BJ (cell line): Measurements from ENCODE around the gene PPP1CB. TPM values are rescaled to one million over a fixed set of nuclear protein-coding genes. Genes with fewer than 3 reads are reported as not detected.
A peak's percentile ranks its signal among the peaks of the same experiment; 100 is the strongest.

ENCODE experiments used
- CTCF ChIA-PET: fragments of 350-600 bp; formaldehyde crosslinking; extraction: SDS; loops from one replicate; lab custom pipeline; 2021; ENCODE audit warnings: antibody characterized with exemption, inconsistent platforms; lab: Yijun Ruan, JAX
- POLR2A ChIA-PET: fragments of 300-600 bp; sonication (Branson Sonifier 250); formaldehyde crosslinking; extraction: SDS; loops from one replicate; lab custom pipeline; 2021; ENCODE audit warnings: antibody characterized with exemption; lab: Charles Lee
- DNase-seq: peaks from one replicate; pipeline ENCODE4 v3.0.0-alpha.2; 2011; ENCODE audit warnings: low read depth
- H3K27me3 ChIP-seq: 2 replicates; pipeline ENCODE4 v1.6.0; 2011; ENCODE audit warnings: low read length; ENCODE audit not compliant: control insufficient read depth, insufficient read depth
- H3K36me3 ChIP-seq: 2 replicates; pipeline ENCODE4 v1.5.1; 2011; ENCODE audit warnings: low read length; ENCODE audit not compliant: control insufficient read depth, insufficient read depth
- H3K4me3 ChIP-seq: 2 replicates; pipeline ENCODE4 v1.5.1; 2011; ENCODE audit warnings: low read depth, mild to moderate bottlenecking, control low read depth, low read length
- CTCF ChIP-seq: IDR thresholded peaks from 2 replicates; pipeline ENCODE4 v1.5.1; 2011; ENCODE audit warnings: low read depth, mild to moderate bottlenecking, control low read depth, inconsistent platforms, low read length, moderate library complexity; ENCODE audit not compliant: insufficient read depth
- polyA plus RNA-seq: library from polyadenylated mRNA; depleted of rRNA; stranded (reverse); fragments of >200 nt; gene quantifications from 2 replicates; pipeline ENCODE4 v1.2.3, GENCODE V29; 2011

PPP1CB gene
- polyA plus RNA-seq, 1 experiment: 45.2 TPM

- Histone ChIP-seq H3K27me3 (no peaks in the 10 kb centered on the region), H3K4me3 (no peak overlapping the region), H3K36me3 (no peaks in the 10 kb centered on the region)
- ChIA-PET CTCF (interaction anchor here (1.1 kb wide), 1 partner anchor 13 kb away, joined by 3 read pairs; no protein-coding TSS in a partner anchor), POLR2A (no interaction called here)
- peak; percentile 76 for DNase-seq
- no peak for TF ChIP-seq CTCF
Measured at GRCh38 chr2:28716265-28716865, 35.3 kb upstream of the PPP1CB start.

DNA sequence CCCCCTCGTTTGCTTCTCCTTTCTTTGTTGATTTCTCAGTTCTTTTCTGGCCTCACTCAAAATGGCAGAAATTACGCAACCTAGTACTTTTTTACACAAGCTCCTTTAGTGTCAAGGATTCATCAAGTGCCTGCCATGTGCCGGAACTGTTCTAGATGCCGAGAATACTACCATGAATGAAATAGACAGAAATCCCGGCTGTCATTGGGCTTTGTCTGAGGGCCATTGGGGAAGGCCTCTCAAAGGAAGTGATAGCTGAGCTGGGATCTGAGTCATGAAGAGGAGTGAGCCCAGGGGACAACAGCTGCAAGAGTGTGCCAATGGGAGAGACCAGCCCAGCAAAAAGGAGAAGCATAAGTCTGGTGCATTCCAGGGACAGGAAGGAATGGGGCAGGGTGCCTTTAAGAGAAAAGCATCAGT lies 34.3 kb upstream of the PPP1CB start:
- POLR2A ChIA-PET: interaction anchor here (0.7 kb wide), 1 partner anchor 21 kb away, joined by 6 read pairs; no protein-coding TSS in a partner anchor
- Histone ChIP-seq H3K36me3 (no peaks in the 10 kb centered on the region), H3K4me3 (no peak overlapping the region), H3K27me3 (no peaks in the 10 kb centered on the region)
- no peak for DNase-seq
- no peak for TF ChIP-seq CTCF
- CTCF ChIA-PET: interaction anchor here (1.1 to 1.5 kb wide), 2 partner anchors 12 to 130 kb away, joined by 3 read pairs; no protein-coding TSS in a partner anchor

DNA sequence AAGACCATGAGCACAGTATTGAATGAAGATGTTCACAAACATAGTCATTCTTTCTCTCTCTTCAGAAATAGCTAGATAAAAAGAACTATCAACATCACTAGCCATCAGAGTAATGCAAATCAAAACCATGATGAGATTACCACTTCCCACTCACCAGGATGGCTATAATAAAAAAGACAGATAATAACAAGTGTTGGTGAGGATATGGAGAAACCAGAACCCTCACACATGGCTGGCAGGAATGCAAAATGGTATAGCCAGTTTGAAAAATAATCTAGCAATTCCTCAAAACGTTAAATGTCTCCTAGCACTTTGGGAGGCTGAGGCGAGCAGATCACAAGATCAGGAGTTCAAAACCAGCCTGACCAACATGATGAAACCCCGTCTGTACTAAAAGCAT lies 31.3 kb upstream of the PPP1CB start:
- POLR2A ChIA-PET: no interaction called here
- no peak for DNase-seq
- CTCF ChIA-PET: no interaction called here

DNA sequence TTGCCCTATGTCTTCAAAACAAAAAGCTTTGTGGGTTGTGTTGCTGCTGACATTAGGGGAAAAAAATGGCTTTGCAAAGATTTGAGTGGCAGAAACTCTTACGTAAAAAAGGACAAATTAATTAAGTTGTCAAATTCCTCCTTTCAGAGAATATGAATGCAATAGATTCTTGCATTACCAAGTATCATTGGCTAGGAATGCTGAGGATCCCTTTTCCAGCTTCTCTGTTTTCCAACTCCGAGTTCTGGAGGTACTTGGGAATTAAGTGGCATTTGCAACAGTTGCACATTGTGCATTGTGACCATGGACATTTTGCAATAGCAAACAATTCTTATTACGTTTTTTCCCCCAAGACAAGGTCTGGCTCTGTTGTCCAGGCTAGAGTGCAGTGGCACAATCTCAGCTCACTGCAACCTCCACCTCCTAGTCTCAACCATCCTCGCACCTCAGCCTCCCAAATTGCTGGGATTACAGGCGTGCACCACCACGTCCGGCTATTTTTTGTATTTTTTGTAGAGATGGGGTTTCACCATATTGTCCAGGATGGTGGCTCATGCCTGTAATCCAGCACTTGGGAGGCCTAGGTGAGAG lies 29.9 kb upstream of the PPP1CB start:
- no peaks in the 10 kb centered on the region; the same call in 1 of the 2 replicates for H3K27me3 ChIP-seq
- CTCF ChIA-PET: no interaction called here

More for the DNA sequence above, 31.3 kb upstream of the PPP1CB start:
- Histone ChIP-seq H3K36me3 (no peaks in the 10 kb centered on the region), H3K4me3 (no peak overlapping the region), H3K27me3 (no peaks in the 10 kb centered on the region; the same call in 1 of the 2 replicates)
- TF ChIP-seq CTCF: no peak

More for the DNA sequence above, 29.9 kb upstream of the PPP1CB start:
- Histone ChIP-seq H3K36me3 (no peaks in the 10 kb centered on the region), H3K4me3 (no peak overlapping the region)
- TF ChIP-seq CTCF: no peak
- DNase-seq: no peak
- POLR2A ChIA-PET: no interaction called here
